GM21390 (cell line): ENCODE data around the gene ABHD18.
"Not testable (repeated sequence)": the region's sequence is repeated elsewhere in the genome, so short reads cannot be mapped to it uniquely, and the experiment has no call there.

Source experiments
- ATAC-seq: cut with Tn5 transposase; IDR thresholded peaks from one replicate; pipeline ENCODE4 v1.9.1; 2021; ENCODE audit not compliant: unreplicated experiment

ABHD18 gene

GRCh38 chr4:127965062-127965802 is at the start of gene ABHD18, which contains the start of gene MFSD8:
Gene ABHD18 (plus strand): TSS chr4:127965406. CDS start chr4:127982956, 17,550 bp downstream.
Gene MFSD8 (minus strand): TSS chr4:127965173. CDS start chr4:127965133, 40 bp downstream.
- ATAC-seq: peak; percentile 96

DNA sequence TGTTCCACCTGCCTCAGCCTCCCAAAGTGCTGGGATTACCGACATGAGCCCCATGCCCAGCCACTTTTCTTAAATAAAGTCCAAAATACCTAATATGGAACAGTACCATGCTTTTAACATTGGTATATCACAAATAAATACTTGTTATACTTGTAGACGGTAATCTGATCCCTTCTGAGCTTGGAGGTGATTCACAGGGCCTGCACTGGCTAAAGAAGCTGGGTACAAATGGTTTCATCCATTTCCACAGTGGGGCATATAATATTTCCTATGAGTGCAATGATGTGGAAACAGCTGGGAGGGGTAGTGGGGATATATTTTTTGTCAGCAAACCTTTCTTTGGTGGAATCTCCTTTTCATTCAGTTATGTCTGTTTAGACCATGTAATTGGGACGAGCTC is 48.7 kb upstream of the ABHD18 start:
- ATAC-seq: no peak

DNA sequence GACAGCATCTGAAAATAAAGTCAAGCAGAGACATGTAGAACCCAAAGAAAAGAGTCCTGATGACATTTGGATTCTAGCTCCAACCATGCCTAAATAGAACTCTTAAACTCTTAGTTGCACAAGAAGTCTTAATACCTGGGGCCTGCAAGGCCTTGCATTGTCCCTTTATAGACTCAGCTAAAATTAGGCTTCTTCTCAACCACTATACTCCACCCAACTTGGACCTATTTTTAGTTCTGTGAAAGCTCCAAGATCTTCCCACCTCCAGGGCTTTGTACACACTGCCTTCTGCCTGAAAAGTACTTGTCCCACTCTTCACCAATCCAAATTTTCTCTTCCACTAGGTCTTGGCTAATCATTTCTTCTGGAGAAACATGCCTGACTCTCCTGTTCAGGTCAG is 48.1 kb upstream of the ABHD18 start:
- ATAC-seq: no peak

- ATAC-seq: no peak
Observed at GRCh38 chr4:127920521-127920920, 44.7 kb upstream of the ABHD18 start.

GRCh38 chr4:127922226-127922625 is 43.0 kb upstream of the ABHD18 start:
- ATAC-seq: no peak

DNA sequence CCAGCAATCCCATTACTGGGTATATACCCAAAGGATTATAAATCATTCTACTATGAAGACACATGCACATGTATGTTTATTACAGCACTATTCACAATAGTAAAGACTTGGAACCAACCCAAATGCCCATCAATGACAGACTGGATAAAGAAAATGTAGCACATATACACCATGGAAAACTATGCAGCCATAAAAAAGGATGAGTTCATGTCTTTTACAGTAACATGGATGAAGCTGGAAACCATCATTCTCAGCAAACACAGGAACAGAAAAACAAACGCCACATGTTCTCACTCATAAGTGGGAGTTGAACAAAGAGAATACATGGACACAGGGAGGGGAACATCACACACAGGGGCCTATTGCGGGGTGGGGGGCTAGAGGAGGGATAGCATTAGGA is 39.5 kb upstream of the ABHD18 start:
- ATAC-seq: not testable (repeated sequence)

DNA sequence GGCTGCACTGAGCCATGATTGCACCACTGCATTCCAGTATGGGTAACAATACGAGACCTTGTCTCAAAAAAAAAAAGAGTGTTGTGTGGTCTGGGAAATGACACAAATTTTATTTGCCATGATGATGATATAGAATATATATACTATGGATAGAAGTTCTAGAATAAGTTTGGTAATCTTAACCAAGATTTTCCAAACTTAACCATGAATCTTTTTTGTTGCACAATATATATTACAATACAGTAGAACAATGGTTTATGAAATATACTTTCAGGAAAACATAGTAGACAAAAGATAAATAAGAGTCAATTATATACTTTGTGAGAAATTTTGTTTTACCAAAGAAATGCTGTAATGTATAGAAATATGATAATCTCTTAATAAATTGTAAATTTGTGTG is 35.0 kb upstream of the ABHD18 start:
- ATAC-seq: no peak

GRCh38 chr4:127931836-127932235 is 33.4 kb upstream of the ABHD18 start:
- not testable (repeated sequence) for ATAC-seq

DNA sequence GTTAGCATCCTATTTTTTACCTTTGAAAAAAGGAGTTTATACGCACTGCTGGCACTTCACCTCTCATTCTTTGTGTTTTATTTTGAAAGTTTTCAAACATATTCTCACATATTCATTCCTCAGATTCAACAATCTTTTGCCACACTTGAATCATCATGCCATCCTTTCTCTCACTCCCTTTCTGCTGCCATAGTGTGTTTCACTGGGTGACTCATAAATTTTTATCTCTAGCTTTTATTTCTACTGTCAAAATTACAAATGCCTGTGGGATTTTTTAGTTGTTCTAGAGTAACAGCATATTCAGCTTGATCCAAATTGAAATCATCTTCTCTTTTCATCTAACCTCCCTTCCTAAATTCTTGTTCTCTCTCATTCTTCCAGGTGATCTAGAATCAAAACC is 28.2 kb upstream of the ABHD18 start:
- ATAC-seq: no peak

GRCh38 chr4:127957105-127957504 is 8.1 kb upstream of the ABHD18 start:
- ATAC-seq: no peak

- ATAC-seq: no peak
Observed at GRCh38 chr4:127959794-127960193, 5.4 kb upstream of the ABHD18 start.

GRCh38 chr4:127963633-127964398 is 1.4 kb upstream of the ABHD18 start:
- ATAC-seq: not testable (repeated sequence)

DNA sequence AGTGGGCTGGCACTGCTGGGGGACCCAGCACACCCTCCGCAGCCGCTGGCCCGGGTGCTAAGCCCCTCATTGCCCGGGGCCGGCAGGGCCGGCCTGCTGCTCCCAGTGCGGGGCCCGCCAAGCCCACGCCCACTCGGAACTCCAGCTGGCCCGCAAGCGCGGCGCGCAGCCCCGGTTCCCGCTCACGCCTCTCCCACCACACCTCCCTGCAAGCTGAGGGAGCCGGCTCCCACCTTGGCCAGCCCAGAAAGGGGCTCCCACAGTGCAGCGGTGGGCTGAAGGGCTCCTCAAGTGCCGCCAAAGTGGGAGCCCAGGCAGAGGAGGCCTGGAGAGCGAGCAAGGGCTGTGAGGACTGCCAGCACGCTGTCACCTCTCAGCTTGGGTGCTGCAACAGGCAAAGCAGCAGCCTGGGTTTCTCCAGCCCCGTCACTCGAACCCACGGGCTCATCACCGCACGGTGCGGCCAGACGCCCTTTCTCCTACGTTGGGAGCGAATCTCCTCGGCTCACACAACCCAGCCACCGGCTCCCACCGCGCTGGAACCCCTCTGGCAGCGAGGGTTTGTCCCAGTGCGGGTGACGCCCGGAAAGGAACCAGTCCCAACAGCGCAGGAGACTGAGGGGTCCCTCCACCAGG is 662 bp upstream of the ABHD18 start:
- ATAC-seq: peak; percentile 27

GRCh38 chr4:127965803-127966175 is 583 bp downstream of the ABHD18 start:
- ATAC-seq: peak; percentile 33

DNA sequence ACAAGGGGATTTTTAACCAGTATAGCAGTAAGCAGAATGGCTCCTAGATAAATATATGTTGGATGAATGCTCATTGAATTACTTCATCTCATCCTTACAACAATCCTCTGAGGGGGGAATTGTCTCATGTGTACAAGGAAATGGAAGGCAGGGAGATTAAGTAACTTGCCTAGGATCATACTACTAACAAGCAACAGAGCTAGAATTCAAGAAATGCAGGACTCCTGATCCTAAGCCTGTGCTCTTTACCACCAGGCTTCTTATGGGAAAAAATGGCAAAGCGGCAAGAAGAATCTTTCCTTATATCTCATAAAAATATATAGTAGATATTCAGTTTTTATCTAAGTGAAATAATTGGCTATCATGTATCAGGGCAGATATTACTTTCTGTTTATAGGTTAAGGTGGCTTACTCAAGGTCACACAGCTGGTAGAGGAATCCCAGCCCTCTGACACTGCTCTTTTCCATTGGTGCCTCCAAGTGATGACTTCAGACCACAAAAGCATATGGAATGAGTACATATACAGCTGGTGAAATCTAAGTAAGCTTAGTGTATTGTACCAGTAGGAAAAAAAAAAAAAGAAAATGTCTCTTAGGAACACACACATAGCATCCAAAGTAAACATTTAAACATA is 2.1 kb downstream of the ABHD18 start:
- ATAC-seq: no peak

DNA sequence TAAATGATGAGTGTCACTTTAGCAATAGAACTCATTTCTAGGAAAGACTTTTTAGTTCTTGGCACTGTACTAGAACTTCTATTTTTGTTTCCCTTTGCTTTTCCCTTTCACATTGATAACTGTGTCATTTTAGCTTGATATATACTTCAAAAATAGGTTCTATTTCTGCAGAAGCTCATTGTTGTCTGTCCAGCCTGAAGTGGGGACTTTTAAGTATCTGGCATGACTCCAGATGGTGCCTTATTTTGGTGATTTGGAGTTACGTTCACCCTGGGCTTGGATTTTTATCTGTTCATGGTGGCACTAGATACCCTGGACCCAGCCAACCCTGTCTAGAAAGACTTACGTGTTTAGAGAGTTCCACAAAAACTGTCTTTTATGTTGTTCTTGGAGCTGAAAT is 3.4 kb downstream of the ABHD18 start:
- ATAC-seq: no peak

GRCh38 chr4:127970925-127971324 is 5.7 kb downstream of the ABHD18 start:
- not testable (repeated sequence) for ATAC-seq

- no peak for ATAC-seq
Observed at GRCh38 chr4:127975121-127975770, 10.0 kb downstream of the ABHD18 start.

DNA sequence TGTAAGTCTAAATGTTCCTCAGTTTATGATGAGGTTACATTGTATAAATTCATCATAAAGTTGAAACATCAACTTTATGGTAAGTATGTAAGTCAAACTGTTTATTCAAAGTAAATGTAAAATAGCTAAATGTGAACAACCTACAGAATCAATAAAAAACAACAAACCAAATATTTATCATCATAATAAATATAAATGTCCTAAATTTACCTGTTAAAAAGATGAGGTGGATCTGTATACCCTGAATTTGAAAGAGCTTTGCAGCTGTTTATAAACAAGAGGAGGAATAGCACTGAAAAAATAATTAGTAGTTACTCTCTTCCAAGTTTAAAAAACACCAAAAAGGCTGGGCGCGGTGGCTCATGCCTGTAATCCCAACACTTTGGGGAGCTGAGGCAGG is 13.7 kb downstream of the ABHD18 start:
- no peak for ATAC-seq

DNA sequence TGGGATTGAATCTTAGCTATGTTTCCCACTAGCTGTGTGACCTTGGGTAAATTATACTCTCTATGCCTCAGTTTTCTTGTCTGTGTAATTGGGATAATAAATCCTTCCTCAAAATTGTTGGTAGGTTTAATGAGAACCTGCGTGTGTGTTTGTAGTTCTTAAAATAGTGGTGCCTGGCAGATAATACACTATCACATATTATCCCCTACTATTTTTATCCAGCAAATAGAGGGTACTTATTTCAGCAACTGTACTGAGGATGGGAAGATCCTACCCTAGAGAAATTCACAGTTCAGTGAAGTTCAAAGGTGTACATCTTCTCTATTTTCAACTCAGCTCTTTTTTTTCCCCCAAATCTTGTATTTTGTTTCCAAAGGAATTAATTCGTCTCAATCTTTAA is 17.2 kb downstream of the ABHD18 start:
- no peak for ATAC-seq

- no peak for ATAC-seq
Observed at GRCh38 chr4:127985989-127986388, 20.8 kb downstream of the ABHD18 start.
